PFSK-1 (cell line): ENCODE data around the gene TBCEL.

Source experiments
- FOXP2 ChIP-seq: optimal IDR thresholded peaks from 2 replicates; pipeline ENCODE3; 2011; ENCODE audit warnings: borderline replicate concordance, control low read depth, inconsistent platforms; ENCODE audit not compliant: insufficient read depth; ENCODE audit errors: extremely low read length, extremely low read depth
- POLR2AphosphoS5 ChIP-seq: IDR thresholded peaks from 2 replicates; pipeline ENCODE4 v1.6.1; 2012; ENCODE audit warnings: low read depth, mild to moderate bottlenecking, control low read depth, low read length, moderate library complexity
- SIN3A ChIP-seq: IDR thresholded peaks from 2 replicates; pipeline ENCODE4 v1.6.1; 2012; ENCODE audit warnings: mild to moderate bottlenecking, low read length, moderate library complexity, borderline replicate concordance; ENCODE audit not compliant: insufficient read depth
- TAF1 ChIP-seq: IDR thresholded peaks from 2 replicates; pipeline ENCODE4 v1.6.1; 2012; ENCODE audit warnings: low read length, control low read depth, borderline replicate concordance; ENCODE audit not compliant: insufficient read depth
- TF ChIP-seq, protein P1 (sequence below), 2 experiments: IDR thresholded peaks; 2 replicates each; pipeline versions ENCODE4 v1.6.1 to v1.8.0; 2011 to 2012; ENCODE audit warnings: low read depth in 2 of 2, low read length in 2 of 2, control low read depth in 1 of 2, inconsistent platforms in 1 of 2, mild to moderate bottlenecking in 1 of 2, moderate library complexity in 1 of 2; ENCODE audit not compliant: insufficient read depth in 1 of 2

Gene TBCEL

DNA sequence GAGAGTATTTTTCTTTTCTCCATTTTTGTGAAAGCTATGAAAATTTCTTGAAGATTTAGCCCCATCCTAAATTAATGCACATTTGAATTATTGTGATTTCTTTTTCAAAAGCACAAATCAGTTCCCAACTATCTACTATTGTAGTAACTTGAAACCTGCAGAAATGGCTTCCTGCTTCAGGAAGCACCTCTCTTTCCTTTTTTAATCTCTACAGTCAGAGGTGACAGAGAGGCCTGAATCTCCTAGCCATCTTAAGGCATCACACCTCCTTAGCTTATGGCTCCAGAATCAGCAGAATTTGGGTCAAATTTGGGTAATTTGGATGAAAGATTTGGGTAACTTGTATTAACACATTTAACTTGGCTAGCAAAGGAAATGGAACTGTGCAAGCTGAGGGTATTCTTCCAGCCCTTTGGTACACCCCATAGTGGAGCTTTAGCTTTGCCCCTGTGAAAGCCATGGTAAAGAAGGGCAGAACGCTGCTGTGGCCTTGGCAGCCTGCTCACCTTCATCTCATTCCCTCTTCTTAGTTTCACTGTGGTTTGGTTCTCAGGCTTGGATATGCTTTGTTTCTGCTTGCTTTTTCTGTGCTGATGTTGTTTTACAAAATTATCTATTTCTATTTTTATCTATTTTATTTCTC lies 16.2 kb downstream of the TBCEL start:
- TF ChIP-seq, protein P1, sequence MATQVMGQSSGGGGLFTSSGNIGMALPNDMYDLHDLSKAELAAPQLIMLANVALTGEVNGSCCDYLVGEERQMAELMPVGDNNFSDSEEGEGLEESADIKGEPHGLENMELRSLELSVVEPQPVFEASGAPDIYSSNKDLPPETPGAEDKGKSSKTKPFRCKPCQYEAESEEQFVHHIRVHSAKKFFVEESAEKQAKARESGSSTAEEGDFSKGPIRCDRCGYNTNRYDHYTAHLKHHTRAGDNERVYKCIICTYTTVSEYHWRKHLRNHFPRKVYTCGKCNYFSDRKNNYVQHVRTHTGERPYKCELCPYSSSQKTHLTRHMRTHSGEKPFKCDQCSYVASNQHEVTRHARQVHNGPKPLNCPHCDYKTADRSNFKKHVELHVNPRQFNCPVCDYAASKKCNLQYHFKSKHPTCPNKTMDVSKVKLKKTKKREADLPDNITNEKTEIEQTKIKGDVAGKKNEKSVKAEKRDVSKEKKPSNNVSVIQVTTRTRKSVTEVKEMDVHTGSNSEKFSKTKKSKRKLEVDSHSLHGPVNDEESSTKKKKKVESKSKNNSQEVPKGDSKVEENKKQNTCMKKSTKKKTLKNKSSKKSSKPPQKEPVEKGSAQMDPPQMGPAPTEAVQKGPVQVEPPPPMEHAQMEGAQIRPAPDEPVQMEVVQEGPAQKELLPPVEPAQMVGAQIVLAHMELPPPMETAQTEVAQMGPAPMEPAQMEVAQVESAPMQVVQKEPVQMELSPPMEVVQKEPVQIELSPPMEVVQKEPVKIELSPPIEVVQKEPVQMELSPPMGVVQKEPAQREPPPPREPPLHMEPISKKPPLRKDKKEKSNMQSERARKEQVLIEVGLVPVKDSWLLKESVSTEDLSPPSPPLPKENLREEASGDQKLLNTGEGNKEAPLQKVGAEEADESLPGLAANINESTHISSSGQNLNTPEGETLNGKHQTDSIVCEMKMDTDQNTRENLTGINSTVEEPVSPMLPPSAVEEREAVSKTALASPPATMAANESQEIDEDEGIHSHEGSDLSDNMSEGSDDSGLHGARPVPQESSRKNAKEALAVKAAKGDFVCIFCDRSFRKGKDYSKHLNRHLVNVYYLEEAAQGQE (IDR thresholded peaks at IDR 0.05; ENCODE audit: insufficient read depth in 1 of 2, low read depth in 2 of 2, low read length in 2 of 2), result no peak
- TF ChIP-seq SIN3A (no peak), FOXP2 (no peak), TAF1 (no peak), POLR2AphosphoS5 (no peak)

DNA sequence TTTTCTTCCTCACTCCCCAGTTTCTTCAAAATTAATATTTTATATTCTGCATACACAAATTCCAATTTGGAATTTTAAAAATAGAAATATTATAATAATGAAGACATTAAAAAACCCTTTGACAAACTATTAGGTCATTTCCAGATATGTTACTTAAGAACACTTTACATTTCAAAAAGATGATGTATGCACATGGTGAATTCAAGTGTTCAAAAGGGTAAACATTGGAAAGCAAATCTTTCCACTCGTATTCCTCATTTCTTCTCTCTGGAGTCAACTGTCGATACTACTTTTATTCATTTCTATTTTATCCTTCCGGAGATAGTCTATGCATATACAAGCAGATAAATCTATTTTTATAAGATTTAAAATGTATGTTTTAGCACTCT lies 16.7 kb downstream of the TBCEL start:
- TF ChIP-seq POLR2AphosphoS5, result no peak
- no peak for TF ChIP-seq TAF1
- TF ChIP-seq, protein P1 (IDR thresholded peaks at IDR 0.05; ENCODE audit: insufficient read depth in 1 of 2, low read depth in 2 of 2, low read length in 2 of 2), result no peak
- no peak for TF ChIP-seq FOXP2
- TF ChIP-seq SIN3A, result no peak

DNA sequence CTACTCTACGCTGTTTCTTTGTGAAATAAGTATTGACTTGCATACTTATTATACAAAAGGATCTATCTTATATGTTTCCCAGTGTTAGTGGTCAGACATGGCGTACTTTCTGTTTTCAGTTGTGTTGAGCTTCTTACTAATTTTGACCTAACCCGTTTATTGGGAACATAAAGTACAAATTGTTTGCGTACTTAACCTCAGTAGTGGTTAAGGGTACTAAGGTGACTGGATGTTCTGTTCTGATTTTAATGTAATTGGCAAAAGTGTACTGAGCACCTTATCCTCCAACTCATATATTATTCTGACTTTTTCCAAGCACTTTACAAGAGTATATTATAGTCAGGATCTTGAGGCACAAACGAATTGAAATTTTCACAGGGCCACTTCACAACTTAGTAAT lies 17.2 kb downstream of the TBCEL start:
- TF ChIP-seq FOXP2 (no peak), SIN3A (no peak), TAF1 (no peak), POLR2AphosphoS5 (no peak)
- TF ChIP-seq, protein P1 (IDR thresholded peaks at IDR 0.05; ENCODE audit: insufficient read depth in 1 of 2, low read depth in 2 of 2, low read length in 2 of 2), result no peak

DNA sequence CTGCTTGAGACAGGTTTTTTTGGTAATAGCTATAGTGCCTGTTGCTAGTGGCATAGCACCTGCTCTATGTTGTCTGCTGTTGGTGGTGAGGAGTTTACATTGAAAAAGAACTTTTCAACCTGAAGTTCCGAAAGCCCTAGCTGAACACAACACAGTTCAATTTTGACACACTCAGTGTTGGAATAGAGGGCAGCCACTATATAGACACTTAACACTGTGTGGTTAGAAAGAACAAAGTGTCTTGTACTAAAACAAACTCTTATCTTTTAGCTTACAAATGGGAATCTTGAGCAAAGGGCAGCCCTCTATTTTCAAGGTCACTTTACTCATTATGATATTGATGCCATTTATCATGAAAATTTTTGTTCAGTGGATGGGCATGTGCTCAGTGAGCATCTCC lies 18.4 kb downstream of the TBCEL start:
- no peak for TF ChIP-seq FOXP2
- no peak for TF ChIP-seq SIN3A
- no peak for TF ChIP-seq POLR2AphosphoS5
- no peak for TF ChIP-seq TAF1

DNA sequence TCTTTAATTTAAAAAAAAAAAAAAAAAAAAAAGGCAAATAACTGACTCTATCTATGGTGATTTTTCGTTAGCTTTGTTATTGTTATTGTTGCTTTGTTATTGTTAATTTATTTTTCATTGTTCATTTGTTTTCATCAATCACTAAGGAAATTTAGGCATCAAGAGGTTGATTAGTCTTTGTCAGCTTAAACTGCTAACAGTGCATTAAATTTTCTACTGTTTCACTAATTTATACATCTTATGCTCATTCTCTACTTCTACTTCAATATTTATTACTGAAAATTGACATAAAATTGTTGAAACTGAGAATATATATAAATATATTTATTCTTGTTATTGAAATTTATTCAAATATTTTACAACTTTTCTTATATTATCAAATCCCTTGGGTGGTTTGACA lies 24.0 kb downstream of the TBCEL start:
- TF ChIP-seq POLR2AphosphoS5 (no peak), TAF1 (no peak), SIN3A (no peak), FOXP2 (no peak)
- TF ChIP-seq, protein P1 (IDR thresholded peaks at IDR 0.05; ENCODE audit: insufficient read depth in 1 of 2, low read depth in 2 of 2, low read length in 2 of 2), result no peak
